Spleen (tissue), 11 donors: ENCODE results near the gene SMOC2. TPM values are rescaled to one million over a fixed set of nuclear protein-coding genes. Genes with fewer than 3 reads are reported as not detected.

ENCODE experiments used
- DNase-seq: peaks from one replicate; pipeline ENCODE4 v3.0.0-alpha.2; 2020
- H3K27ac ChIP-seq, 8 donors: fragments of 200-600 bp; sonication (generic) in 7 of 8; 1 replicate in 4 of 8; 2 replicates in 4 of 8; pipeline versions ENCODE4 v1.5.0 to v1.8.0; 2016 to 2021; ENCODE audit warnings: inconsistent platforms in 4 of 8, mild to moderate bottlenecking in 4 of 8, moderate library complexity in 1 of 8
- H3K27me3 ChIP-seq, 7 donors: fragments of 200-600 bp; sonication (generic) in 6 of 7; replicated peaks in 1 of 7; 1 replicate in 4 of 7; 2 replicates in 3 of 7; pipeline versions ENCODE4 v1.5.0 to v1.8.0; 2016 to 2021; ENCODE audit warnings: inconsistent platforms in 3 of 7, mild to moderate bottlenecking in 1 of 7
- H3K36me3 ChIP-seq, 6 donors: fragments of 200-600 bp; sonication (generic) in 5 of 6; 1 replicate in 4 of 6; 2 replicates in 2 of 6; pipeline versions ENCODE4 v1.5.0 to v1.8.0; 2016 to 2021; ENCODE audit warnings: inconsistent platforms in 2 of 6
- H3K4me1 ChIP-seq, 6 donors: fragments of 200-600 bp; sonication (generic) in 5 of 6; 1 replicate in 3 of 6; 2 replicates in 3 of 6; pipeline versions ENCODE4 v1.5.0 to v1.8.0; 2016 to 2021; ENCODE audit warnings: inconsistent platforms in 3 of 6
- H3K4me3 ChIP-seq, 8 donors: fragments of 200-600 bp; sonication (generic) in 7 of 8; 1 replicate in 4 of 8; 2 replicates in 4 of 8; pipeline versions ENCODE4 v1.5.0 to v1.8.0; 2016 to 2021; ENCODE audit warnings: inconsistent platforms in 4 of 8, mild to moderate bottlenecking in 4 of 8, moderate library complexity in 2 of 8
- H3K9me3 ChIP-seq, 8 donors: fragments of 200-600 bp; sonication (generic) in 7 of 8; 1 replicate in 4 of 8; 2 replicates in 4 of 8; pipeline versions ENCODE4 v1.5.0 to v1.8.0; 2016 to 2021; ENCODE audit warnings: inconsistent platforms in 4 of 8
- POLR2A ChIP-seq, 3 donors: fragments of 450-650 bp; IDR thresholded peaks; one replicate each; pipeline ENCODE4 v1.5.1; 2017; ENCODE audit warnings: antibody characterized with exemption in 3 of 3, mild to moderate bottlenecking in 1 of 3
- POLR2AphosphoS5 ChIP-seq, 3 donors: sonication (generic); formaldehyde crosslinking; IDR thresholded peaks; one replicate each; pipeline ENCODE4 v1.5.1; 2017; ENCODE audit warnings: antibody characterized with exemption in 3 of 3
- whole genome bisulfite sequencing, 5 donors: extraction: QIAGEN DNeasy Blood & Tissue Kit in 3 of 5; methylation state at CpG; one replicate each; pipeline versions ENCODE4 v1.1.5 to v1.1.7; 2013 to 2018; 5-methylcytosine and 5-hydroxymethylcytosine counted together
- intact Hi-C: fragments of 100-400 bp; cut with DNase I; formaldehyde crosslinking; loops from one replicate; pipeline ENCODE4 v1.15.0; 2023; ENCODE audit warnings: low total_unique reads
- polyA plus RNA-seq, 3 donors: library from polyadenylated mRNA; stranded (reverse); fragments of 200-250 nt; gene quantifications; one replicate each; pipeline ENCODE4 v1.2.1, GENCODE V29; 2013
- total RNA-seq, 7 donors: library from RNA; depleted of rRNA in 3 of 7; stranded (reverse); fragments of >200 nt in 3 of 7; fragmentation: NEBNext Ultra II Directional in 4 of 7; extraction: Animal tissue kit (Norgen Biotek cat#: 25700) in 4 of 7; gene quantifications; one replicate each; pipeline versions ENCODE4 v1.1.0 to v1.2.1, GENCODE V29; 2016 to 2021
- TF ChIP-seq, protein P1 (sequence below), 11 experiments: fragments of 200-600 bp in 7 of 11; fragments of 450-650 bp in 4 of 11; sonication (generic) in 4 of 11; IDR thresholded peaks in 8 of 11; conservative IDR thresholded peaks in 3 of 11; 1 replicate in 7 of 11; 2 replicates in 4 of 11; pipeline versions ENCODE4 v1.4.0 to v1.8.0; 2016 to 2021; ENCODE audit warnings: antibody characterized with exemption in 11 of 11, inconsistent platforms in 4 of 11, mild to moderate bottlenecking in 1 of 11
- donor health status: healthy with polysubstance abuse.
- donor health status: DM: no; HTN: no; CAD: no; lungs with moderate emphysema.
- donor health status: DM: no; HTN: no; CAD: no.
- donor health status: Bipolar disorder and iron deficiency.
- donor health status: healthy.
- donor health status: DM: no; HTN: no; CAD: no.
- donor health status: DM: yes; HTN: yes; CAD: no.

The SMOC2 gene
- total and polyA plus RNA-seq, 10 donors: 0.94 to 7.6 (median 1.8) TPM

- no peak for DNase-seq
Observed at GRCh38 chr6:168516944-168517741, 76.2 kb downstream of the SMOC2 start.

GRCh38 chr6:168517742-168518347 is 76.9 kb downstream of the SMOC2 start:
- Histone ChIP-seq H3K4me1 (no peaks in the 10 kb centered on the region), H3K4me3 (no peak overlapping the region), H3K36me3 (no peaks in the 10 kb centered on the region), H3K27me3 (peaks cover 0 to 12% (median 0%) of the 10 kb centered on the region in 7 donors), H3K9me3 (peaks cover 0 to 6% (median 0%) of the 10 kb centered on the region in 8 donors), H3K27ac (no peak overlapping the region)
- no peak for DNase-seq
- 78 to 86% (median 85%) methylated on average over 25 to 39 of the region's 39 CpGs for WGBS, 5 donors
- intact Hi-C loops: no loop called here
- no peak for TF ChIP-seq POLR2A (IDR thresholded peaks at IDR 0.05)
- TF ChIP-seq POLR2AphosphoS5 (IDR thresholded peaks at IDR 0.05): no peak
- TF ChIP-seq, protein P1, sequence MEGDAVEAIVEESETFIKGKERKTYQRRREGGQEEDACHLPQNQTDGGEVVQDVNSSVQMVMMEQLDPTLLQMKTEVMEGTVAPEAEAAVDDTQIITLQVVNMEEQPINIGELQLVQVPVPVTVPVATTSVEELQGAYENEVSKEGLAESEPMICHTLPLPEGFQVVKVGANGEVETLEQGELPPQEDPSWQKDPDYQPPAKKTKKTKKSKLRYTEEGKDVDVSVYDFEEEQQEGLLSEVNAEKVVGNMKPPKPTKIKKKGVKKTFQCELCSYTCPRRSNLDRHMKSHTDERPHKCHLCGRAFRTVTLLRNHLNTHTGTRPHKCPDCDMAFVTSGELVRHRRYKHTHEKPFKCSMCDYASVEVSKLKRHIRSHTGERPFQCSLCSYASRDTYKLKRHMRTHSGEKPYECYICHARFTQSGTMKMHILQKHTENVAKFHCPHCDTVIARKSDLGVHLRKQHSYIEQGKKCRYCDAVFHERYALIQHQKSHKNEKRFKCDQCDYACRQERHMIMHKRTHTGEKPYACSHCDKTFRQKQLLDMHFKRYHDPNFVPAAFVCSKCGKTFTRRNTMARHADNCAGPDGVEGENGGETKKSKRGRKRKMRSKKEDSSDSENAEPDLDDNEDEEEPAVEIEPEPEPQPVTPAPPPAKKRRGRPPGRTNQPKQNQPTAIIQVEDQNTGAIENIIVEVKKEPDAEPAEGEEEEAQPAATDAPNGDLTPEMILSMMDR (IDR thresholded peaks at IDR 0.05 in 8 of 11, conservative IDR thresholded peaks at IDR 0.05 in 3 of 11): no peak

More at GRCh38 chr6:168516944-168517741, 76.2 kb downstream of the SMOC2 start:
- no peaks in the 10 kb centered on the region for H3K4me1 ChIP-seq
- H3K27ac ChIP-seq: no peak overlapping the region
- H3K27me3 ChIP-seq: peaks cover 0 to 12% (median 0%) of the 10 kb centered on the region in 7 donors
- no peak overlapping the region for H3K4me3 ChIP-seq
- H3K9me3 ChIP-seq: peaks cover 0 to 6% (median 0%) of the 10 kb centered on the region in 8 donors
- intact Hi-C loops: no loop called here
- TF ChIP-seq POLR2AphosphoS5 (IDR thresholded peaks at IDR 0.05) (no peak), POLR2A (IDR thresholded peaks at IDR 0.05) (no peak)
- TF ChIP-seq, protein P1 (IDR thresholded peaks at IDR 0.05 in 8 of 11, conservative IDR thresholded peaks at IDR 0.05 in 3 of 11): no peak
- WGBS, 5 donors: 87 to 93% (median 88%) methylated on average over 23 to 37 of the region's 37 CpGs
- no peaks in the 10 kb centered on the region for H3K36me3 ChIP-seq

- 71 to 99% (median 81%) methylated on average over 4 of the region's 4 CpGs for WGBS, 5 donors
- no peak for TF ChIP-seq POLR2AphosphoS5 (IDR thresholded peaks at IDR 0.05)
- TF ChIP-seq, protein P1 (IDR thresholded peaks at IDR 0.05 in 8 of 11, conservative IDR thresholded peaks at IDR 0.05 in 3 of 11): no peak
- no peak for TF ChIP-seq POLR2A (IDR thresholded peaks at IDR 0.05)
- no peak overlapping the region for H3K4me3 ChIP-seq
Observed at GRCh38 chr6:168518348-168518745, 77.4 kb downstream of the SMOC2 start.

DNA sequence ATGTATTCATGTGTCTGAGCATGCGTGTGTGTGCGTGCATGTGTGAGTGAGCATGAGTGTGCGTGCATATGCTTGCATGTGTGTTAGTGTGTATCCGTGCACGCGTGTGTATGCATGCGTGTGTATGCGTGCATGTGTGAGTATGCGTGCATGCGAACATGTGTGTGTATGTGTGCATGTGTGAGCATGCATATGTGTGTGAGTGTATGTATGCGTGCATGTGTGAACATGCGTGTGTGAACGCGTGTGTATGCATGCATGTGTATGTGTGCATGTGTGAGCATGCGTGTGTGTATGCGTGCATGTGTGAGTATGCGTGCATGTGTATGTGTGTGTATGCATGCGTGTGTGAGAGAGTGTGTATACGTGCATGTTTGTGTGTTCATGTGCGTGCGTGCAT is 77.9 kb downstream of the SMOC2 start:
- intact Hi-C loops: no loop called here
- peaks cover 0 to 6% (median 0%) of the 10 kb centered on the region in 8 donors for H3K9me3 ChIP-seq

More at GRCh38 chr6:168518348-168518745, 77.4 kb downstream of the SMOC2 start:
- intact Hi-C loops: no loop called here
- no peak for DNase-seq
- no peaks in the 10 kb centered on the region for H3K4me1 ChIP-seq
- H3K36me3 ChIP-seq: no peaks in the 10 kb centered on the region
- no peak overlapping the region for H3K27ac ChIP-seq
- H3K9me3 ChIP-seq: peaks cover 0 to 6% (median 0%) of the 10 kb centered on the region in 8 donors
- H3K27me3 ChIP-seq: peaks cover 0 to 12% (median 0%) of the 10 kb centered on the region in 7 donors

More for the DNA sequence above, 77.9 kb downstream of the SMOC2 start:
- no peak overlapping the region for H3K27ac ChIP-seq
- 80 to 98% (median 94%) methylated on average over 21 of the region's 21 CpGs for WGBS, 5 donors
- peaks cover 0 to 10% (median 0%) of the 10 kb centered on the region in 7 donors for H3K27me3 ChIP-seq
- no peaks in the 10 kb centered on the region for H3K4me1 ChIP-seq
- TF ChIP-seq POLR2A (IDR thresholded peaks at IDR 0.05) (no peak), POLR2AphosphoS5 (IDR thresholded peaks at IDR 0.05) (no peak)
- TF ChIP-seq, protein P1 (IDR thresholded peaks at IDR 0.05 in 8 of 11, conservative IDR thresholded peaks at IDR 0.05 in 3 of 11): no peak
- no peak for DNase-seq
- no peak overlapping the region for H3K4me3 ChIP-seq
- no peaks in the 10 kb centered on the region for H3K36me3 ChIP-seq
